ENCODE data around the gene MICAL3.

MICAL3 gene

GRCh38 chr22:17913801-17914347, 110.5 kb downstream of the MICAL3 start:
- no peak for DNase-seq (ENCODE audit: low spot score)

DNA sequence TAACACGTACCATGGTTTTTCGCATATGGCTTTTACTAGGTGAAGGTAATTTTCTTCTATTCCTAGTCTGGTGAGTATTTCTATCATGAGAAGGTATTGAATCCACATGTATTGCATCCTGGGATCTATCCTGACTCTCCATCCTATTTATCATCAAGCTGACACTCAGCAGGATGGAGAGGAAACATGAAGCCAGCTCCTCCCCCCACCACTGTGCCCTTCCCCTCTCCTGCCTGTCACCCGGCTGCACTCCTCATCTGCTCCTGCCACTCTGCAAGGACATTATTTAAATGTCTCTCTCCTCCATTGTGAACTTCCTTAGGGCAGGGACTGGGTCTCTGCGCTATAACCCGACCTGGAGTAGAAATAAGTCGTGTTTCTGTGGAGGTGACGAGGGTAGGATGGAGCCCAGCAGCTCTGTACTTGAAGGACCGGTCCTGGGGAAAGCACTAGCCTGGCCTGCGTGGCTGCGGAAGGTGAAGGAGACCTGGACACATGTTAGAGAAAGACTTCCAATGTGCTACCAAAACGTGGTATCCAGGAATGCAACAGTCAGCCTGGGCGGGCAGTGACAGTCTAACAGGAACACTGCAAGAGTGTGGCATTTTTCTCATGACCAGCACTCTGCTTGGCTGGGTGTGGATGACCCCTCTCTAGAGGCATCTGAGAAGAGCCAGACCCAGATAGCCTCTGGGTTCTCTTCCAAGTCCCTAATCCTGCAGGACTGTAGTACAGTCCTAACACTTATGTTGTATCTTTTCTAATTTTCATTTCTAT, 111.2 kb downstream of the MICAL3 start:
- DNase-seq (ENCODE audit: low spot score): no peak

DNA sequence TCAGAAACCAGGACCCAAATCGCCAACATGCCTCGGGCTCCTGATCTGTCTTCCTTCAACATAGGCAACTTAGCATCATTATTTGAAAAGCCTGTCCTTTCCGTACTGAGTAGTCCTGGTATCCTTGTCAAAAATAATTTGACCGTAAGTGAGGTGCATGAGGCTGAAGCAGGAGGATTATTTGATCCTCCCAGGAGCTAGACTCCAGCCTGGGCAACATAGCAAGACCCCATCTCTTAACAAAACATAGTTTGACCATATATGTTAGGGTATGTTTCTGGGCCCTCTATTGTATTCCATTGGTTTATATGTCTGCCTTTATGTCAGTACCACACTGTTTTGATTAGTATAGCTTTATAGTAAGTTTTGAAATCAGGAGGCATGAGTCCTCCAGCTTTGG, 112.5 kb downstream of the MICAL3 start:
- no peak for DNase-seq (ENCODE audit: low spot score)

GRCh38 chr22:17911312-17911705, 113.1 kb downstream of the MICAL3 start:
- no peak for DNase-seq (ENCODE audit: low spot score)

- DNase-seq (ENCODE audit: low spot score): peak; percentile 85
Measured at GRCh38 chr22:17910561-17911311, 113.6 kb downstream of the MICAL3 start.

DNA sequence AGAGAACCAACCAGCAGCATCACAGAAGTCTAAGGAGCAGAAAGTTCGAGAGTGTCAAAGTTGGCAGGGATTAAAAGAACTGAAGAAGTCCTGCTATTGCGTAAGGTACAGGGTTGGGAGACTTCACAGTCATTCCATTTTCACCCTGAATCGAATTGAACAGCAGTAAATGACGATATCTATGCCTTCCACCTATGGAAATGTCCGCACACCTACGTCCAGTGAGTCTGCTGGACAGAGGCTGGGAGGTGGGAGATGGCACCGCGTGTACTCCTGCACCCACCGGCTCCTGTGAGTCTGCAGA, 116.7 kb downstream of the MICAL3 start:
- no peak for DNase-seq (ENCODE audit: low spot score)

DNA sequence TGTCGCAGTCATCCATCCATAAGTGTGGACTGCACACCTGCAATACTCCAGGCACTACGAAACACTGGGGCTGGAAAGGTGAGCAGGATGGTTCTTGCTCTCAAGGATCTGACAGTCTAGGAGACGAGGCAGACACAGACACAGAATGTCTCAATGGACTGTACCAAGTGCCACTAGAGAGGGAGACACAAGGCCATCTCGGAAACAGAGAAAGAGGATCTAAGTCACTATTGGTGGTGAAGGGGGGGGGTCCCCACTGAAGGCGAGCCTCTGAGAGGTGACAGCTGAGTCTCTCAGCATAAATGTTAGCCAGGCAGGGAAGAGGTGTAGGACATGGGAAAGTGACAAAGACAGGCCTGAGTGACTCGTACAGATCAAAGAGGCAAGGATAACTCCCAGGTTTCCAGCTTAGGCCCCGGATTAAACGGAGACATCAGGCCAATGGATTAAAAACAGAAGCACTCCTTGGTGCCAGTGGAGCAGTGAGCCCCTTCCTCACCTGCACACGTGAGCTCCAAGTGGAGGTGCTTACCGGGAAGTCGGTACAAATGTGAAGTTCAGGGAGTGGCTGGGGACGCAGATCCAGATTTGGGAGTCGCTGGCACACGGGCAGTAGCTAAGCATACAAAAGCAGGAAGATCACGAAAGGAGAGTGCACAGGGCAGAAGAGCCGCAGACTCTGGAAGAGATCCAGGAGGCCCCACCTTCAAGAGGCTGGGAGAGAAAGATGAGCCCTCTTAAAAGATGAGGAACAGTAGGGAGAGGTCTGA, 117.2 kb downstream of the MICAL3 start:
- DNase-seq (ENCODE audit: low spot score): no peak

GRCh38 chr22:17905445-17905844, 118.9 kb downstream of the MICAL3 start:
- no peak for DNase-seq (ENCODE audit: low spot score)

- DNase-seq (ENCODE audit: low spot score): peak; percentile 60
Measured at GRCh38 chr22:17903564-17904295, 120.6 kb downstream of the MICAL3 start.

GRCh38 chr22:17902960-17903359, 121.4 kb downstream of the MICAL3 start:
- DNase-seq (ENCODE audit: low spot score): no peak

- DNase-seq (ENCODE audit: low spot score): no peak
Measured at GRCh38 chr22:17898375-17898774, 126.0 kb downstream of the MICAL3 start.

DNA sequence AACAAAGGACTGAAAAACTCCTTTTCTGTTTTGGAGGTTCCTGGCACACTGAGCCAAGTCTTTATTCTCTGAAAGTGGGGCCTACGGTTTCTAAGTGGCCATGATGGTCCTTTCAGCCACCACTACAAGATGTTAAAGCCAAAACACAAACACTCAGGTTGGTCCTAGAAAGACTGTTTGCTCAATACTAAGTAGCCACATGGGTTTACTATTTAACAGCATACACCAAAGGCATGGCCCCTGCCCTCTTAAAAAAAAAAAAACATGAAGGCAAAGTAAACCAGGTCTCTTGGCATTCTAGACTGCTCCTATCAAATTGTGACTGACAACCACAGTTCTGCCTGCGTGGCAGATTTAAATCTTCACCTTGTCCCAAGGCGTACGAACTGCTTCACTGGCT, 126.5 kb downstream of the MICAL3 start:
- DNase-seq (ENCODE audit: low spot score): no peak

- no peak for DNase-seq (ENCODE audit: low spot score)
Measured at GRCh38 chr22:17897426-17897825, 126.9 kb downstream of the MICAL3 start.

- no peak for DNase-seq (ENCODE audit: low spot score)
Measured at GRCh38 chr22:17896586-17896985, 127.8 kb downstream of the MICAL3 start.

- DNase-seq (ENCODE audit: low spot score): no peak
Measured at GRCh38 chr22:17893900-17894535, 130.3 kb downstream of the MICAL3 start.

DNA sequence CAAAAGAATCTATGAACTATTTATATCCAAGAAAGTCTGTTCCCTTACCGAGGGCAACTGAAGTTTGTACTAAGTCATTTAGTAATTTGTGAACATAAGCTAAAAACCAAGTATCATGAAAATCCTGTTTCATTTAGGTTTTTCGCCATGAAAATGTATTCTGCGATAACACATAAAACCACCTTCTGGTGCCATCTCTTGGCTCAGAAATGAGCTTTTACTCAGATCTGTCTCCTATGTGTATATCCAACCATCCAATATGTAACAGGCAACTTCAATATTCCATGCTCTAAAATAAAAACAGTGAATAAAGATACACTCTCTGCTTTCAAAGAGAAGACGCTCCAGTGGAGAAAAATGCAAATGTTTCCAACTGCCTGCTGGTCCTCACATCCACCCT, 132.0 kb downstream of the MICAL3 start:
- DNase-seq (ENCODE audit: low spot score): no peak

DNA sequence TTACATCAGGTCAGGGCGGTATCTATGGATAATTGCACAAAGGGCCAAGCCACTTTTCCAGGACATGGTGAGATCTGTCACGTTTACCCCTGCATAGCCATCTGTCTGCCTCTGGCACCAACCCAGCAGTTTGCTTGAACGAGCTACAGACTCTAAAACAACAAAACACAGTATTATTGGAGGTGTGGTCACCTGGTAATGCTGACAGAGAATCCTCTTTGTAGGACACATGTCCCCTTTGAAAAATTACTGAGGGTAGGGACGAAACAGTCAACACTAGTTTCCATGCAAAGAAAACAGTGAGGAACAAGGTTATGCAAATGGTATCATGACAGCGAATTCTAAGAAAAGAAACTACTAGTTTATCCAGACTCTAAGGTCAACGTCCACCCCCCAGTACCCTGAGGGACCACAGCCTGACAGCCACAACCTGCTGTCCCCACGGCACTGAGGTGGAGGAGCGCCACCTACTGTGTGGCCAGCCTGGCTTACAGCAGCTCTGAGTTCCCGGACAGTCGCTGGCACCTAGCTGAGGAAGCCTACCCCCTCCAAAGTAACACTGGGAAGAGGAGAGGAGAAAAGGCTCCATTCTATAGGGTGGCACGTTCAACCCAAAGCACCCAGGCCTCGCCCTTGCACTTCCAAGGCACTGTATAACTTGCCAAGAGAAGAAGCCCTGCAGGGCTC, 132.7 kb downstream of the MICAL3 start:
- DNase-seq (ENCODE audit: low spot score): no peak

GRCh38 chr22:17890892-17891291, 133.5 kb downstream of the MICAL3 start:
- no peak for DNase-seq (ENCODE audit: low spot score)

GRCh38 chr22:17890245-17890671, 134.1 kb downstream of the MICAL3 start:
- DNase-seq (ENCODE audit: low spot score): no peak

GRCh38 chr22:17888855-17889254, 135.5 kb downstream of the MICAL3 start:
- no peak for DNase-seq (ENCODE audit: low spot score)

DNA sequence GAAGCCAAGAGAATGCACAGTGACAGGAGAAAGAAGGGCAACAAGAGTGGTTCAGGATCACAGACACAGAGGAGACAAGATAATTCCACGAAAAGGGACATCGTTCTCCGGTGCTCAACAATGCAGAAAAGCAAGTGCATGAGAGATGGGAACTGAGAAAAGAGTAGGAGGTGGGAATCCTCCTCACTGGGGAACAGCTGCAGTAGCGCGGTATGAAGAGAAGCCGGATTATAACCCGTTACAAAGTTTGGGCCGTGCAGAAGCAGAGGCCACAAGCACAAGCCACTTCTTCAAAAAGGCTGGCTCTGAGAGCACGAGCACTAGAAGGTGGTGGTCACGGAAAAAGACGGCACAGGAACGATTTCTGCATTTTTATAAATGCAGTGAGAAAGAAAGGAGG, 135.9 kb downstream of the MICAL3 start:
- DNase-seq (ENCODE audit: low spot score): no peak

Data from putamen (tissue), 1 donor.